Esophagus (tissue), 2 donors: ENCODE results near the gene MRRF. TPM values are rescaled to one million over a fixed set of nuclear protein-coding genes. Genes with fewer than 3 reads are reported as not detected.
A peak's percentile ranks its signal among the peaks of the same experiment; 100 is the strongest.

ENCODE experiments used
- H3K27ac ChIP-seq, 2 donors: one replicate each; pipeline ENCODE4 v1.5.1; 2013; ENCODE audit warnings: low read depth in 2 of 2, mild to moderate bottlenecking in 2 of 2, inconsistent platforms in 1 of 2, low read length in 1 of 2, moderate library complexity in 1 of 2
- H3K27me3 ChIP-seq, 2 donors: one replicate each; pipeline ENCODE4 v1.6.1; 2013; ENCODE audit warnings: low read length in 2 of 2, control low read depth in 1 of 2, mild to moderate bottlenecking in 1 of 2; ENCODE audit not compliant: insufficient read depth in 2 of 2, control insufficient read depth in 1 of 2
- H3K36me3 ChIP-seq, 2 donors: one replicate each; pipeline ENCODE4 v1.6.1; 2013; ENCODE audit warnings: low read length in 1 of 2; ENCODE audit not compliant: control insufficient read depth in 2 of 2, insufficient read depth in 2 of 2
- H3K4me1 ChIP-seq, 2 donors: one replicate each; pipeline ENCODE4 v1.6.1; 2013; ENCODE audit warnings: low read length in 1 of 2; ENCODE audit not compliant: control insufficient read depth in 2 of 2, insufficient read depth in 2 of 2
- H3K4me3 ChIP-seq, 2 donors: one replicate each; pipeline ENCODE4 v1.5.1; 2013; ENCODE audit warnings: low read length in 2 of 2, mild to moderate bottlenecking in 2 of 2, low read depth in 1 of 2, moderate library complexity in 1 of 2
- H3K9me3 ChIP-seq, 2 donors: one replicate each; pipeline ENCODE4 v1.6.1; 2013; ENCODE audit warnings: mild to moderate bottlenecking in 2 of 2, low read depth in 1 of 2, low read length in 1 of 2, moderate library complexity in 1 of 2; ENCODE audit not compliant: control insufficient read depth in 2 of 2, insufficient read depth in 1 of 2
- WGBS, 2 donors: extraction: QIAGEN DNeasy Blood & Tissue Kit; methylation state at CpG; one replicate each; pipeline ENCODE4 v1.1.7; 2013; 5-methylcytosine and 5-hydroxymethylcytosine counted together
- polyA plus RNA-seq, 2 donors: library from polyadenylated mRNA; stranded (reverse); fragments of 200-250 nt; gene quantifications; one replicate each; pipeline ENCODE4 v1.2.3, GENCODE V29; 2013
- donor health status: healthy with polysubstance abuse.
- donor health status: Bipolar disorder and iron deficiency.

The MRRF gene
- polyA plus RNA-seq, 2 donors = 22.4 to 36.3 TPM

DNA sequence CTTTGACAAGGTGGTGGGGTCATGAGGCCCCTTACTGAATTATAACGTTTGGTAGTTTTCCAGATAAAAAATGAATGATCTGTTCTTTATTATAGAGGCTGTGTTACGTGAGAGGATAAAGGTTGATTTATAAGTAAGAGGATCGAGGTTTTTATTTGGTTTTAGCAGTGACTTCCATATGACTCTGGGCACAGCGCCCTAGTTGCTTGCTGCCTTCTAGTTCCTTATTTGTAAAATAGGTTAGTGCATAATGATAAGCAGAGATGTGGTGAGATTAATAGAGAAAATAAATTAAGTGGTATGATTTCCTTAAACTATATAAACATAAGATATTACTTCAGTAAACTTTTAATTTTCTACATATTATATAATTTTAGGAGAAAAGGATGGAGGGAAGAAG is 29.8 kb downstream of the MRRF start:
- H3K9me3 ChIP-seq = no peaks in the 10 kb centered on the region
- H3K36me3 ChIP-seq = peaks cover 6 to 11% of the 10 kb centered on the region in 2 donors
- no peaks in the 10 kb centered on the region for H3K4me1 ChIP-seq
- no peak overlapping the region for H3K4me3 ChIP-seq
- WGBS, 2 donors = 74 to 75% methylated on average over 4 of the region's 4 CpGs
- no peaks in the 10 kb centered on the region for H3K27me3 ChIP-seq
- no peak overlapping the region for H3K27ac ChIP-seq

DNA sequence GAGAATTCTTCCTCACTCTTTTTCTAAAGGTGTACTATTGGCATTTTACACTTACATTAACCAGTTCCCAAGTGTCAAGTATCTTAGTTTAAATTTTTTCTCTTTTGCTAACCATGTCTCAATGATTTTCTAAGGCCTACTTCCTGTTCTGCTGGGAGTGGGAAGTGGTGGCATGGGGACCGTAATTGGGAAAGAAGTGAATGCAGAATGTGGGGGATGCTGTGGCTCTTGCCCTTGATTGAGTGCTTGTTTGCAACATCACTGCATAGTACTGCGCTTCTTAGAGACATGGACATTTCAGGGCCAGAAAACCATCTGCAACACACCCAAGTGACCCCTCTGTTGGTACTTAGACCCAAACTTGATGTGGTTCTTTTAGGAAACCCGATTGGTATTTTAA is 32.8 kb downstream of the MRRF start:
- Histone ChIP-seq H3K36me3 (peaks cover 11 to 12% of the 10 kb centered on the region in 2 donors), H3K4me1 (no peaks in the 10 kb centered on the region), H3K27me3 (no peaks in the 10 kb centered on the region), H3K4me3 (no peak overlapping the region), H3K9me3 (no peaks in the 10 kb centered on the region), H3K27ac (no peak overlapping the region)
- 92 to 94% methylated on average over 3 of the region's 3 CpGs for WGBS, 2 donors

DNA sequence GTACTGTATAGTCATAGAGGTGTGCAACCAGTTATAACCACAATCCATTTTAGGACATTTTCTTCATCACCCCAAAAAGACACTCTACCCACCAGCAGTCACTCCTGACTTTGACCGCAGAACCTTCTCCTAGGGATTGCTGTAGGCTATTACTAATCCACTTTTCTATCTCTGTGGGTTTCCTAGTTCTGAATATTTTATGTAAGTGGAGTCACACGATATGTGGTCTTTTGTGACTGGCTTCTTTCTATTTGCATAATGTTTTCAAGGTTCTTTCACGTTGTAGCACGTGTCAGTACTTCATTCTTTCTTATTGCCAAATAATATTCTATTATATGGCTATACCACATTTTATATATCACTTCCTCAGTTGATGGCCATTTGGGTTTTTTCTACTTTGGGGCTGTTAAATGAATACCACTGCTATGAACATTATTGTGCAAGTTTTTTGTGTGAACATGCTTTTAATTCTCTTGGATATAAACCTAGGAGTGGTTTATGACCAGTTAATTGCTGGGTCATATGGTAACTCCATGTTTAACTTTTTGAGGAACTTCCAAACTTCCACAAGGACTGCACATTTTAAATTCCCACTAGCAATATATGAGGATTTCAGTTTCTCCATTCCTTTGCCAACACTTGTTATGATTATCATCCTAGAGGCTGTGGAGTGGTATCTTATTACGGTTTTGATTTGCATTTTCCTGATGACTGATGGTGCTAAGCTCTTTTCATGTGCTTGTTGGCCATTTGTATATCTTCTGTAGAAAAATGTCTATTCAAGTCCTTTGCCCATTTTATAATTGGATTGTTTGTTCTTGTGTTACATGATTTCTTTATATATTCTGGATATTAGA is 37.8 kb downstream of the MRRF start:
- H3K27ac ChIP-seq = no peak overlapping the region
- H3K4me1 ChIP-seq = no peaks in the 10 kb centered on the region
- H3K27me3 ChIP-seq = no peaks in the 10 kb centered on the region
- 90 to 93% methylated on average over 5 of the region's 5 CpGs for WGBS, 2 donors
- H3K36me3 ChIP-seq = peaks cover 3 to 18% of the 10 kb centered on the region in 2 donors
- H3K9me3 ChIP-seq = no peaks in the 10 kb centered on the region
- no peak overlapping the region for H3K4me3 ChIP-seq

DNA sequence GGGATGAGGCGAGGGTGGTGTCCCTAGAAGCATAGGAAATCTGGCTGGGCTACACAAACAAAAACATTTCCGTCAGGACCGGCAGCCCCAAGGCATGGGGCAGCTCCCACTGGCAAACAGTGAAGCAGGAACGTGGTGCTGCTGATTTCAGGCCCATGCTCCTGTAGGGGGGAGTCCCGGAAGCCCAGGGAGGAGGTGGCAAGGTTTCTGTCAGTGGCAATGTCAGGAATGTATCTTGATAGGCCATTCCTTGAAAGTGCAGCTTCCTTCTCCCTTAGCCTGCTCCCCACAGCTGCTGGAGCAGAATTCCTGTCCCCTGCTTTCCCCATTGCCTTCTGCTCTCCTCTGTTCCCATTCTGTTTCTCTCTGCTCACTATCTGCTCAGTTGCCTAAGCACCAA is 42.4 kb downstream of the MRRF start:
- no peak overlapping the region for H3K4me3 ChIP-seq
- no peaks in the 10 kb centered on the region for H3K27me3 ChIP-seq
- no peaks in the 10 kb centered on the region for H3K4me1 ChIP-seq
- WGBS, 2 donors = 76 to 78% methylated on average over 5 of the region's 5 CpGs
- no peaks in the 10 kb centered on the region for H3K9me3 ChIP-seq
- H3K27ac ChIP-seq = no peak overlapping the region
- peaks cover 2 to 11% of the 10 kb centered on the region in 2 donors for H3K36me3 ChIP-seq

DNA sequence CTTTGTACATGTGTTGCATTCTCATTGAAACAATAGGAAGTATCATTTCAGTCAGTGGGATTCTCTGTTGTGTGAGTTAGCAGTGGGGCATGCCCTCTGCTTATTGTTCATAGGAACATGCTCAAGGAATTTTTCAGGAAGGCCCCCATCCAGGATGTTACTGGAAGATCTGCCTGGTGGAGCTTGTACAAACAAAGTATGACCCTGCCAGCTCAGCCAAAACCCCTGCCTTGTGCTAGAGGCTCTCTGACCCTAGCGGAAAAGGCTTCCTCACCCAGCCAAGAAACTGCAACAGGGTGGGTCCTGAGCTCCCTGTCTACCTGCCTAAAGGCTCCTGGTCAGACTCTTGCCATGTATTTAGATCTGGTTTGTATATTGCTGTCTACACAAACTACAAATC is 43.2 kb downstream of the MRRF start:
- no peaks in the 10 kb centered on the region for H3K9me3 ChIP-seq
- peaks cover 5 to 11% of the 10 kb centered on the region in 2 donors for H3K36me3 ChIP-seq
- H3K27me3 ChIP-seq = no peaks in the 10 kb centered on the region
- 80 to 88% methylated on average over 1 of the region's 1 CpG for WGBS, 2 donors
- H3K4me1 ChIP-seq = no peaks in the 10 kb centered on the region
- no peak overlapping the region for H3K4me3 ChIP-seq
- no peak overlapping the region for H3K27ac ChIP-seq

DNA sequence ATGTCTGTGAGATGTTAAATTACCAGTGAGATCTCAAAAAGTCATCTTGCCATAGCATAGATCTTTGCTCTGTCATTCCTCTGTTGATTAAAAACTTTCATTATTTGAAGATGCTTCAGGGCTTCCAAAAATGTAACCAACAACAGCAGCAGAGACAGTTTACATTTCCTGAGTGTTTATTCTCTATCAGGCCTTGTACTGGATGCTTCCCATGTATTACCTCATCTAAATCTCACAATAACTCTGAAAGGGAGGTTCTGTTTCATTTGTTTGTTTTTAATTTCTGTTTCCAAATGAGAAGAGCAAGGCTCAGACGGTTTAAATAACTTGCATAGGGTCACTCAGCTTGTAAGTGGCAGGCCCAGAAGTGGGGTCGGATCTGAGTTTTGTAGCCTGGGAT is 45.2 kb downstream of the MRRF start:
- H3K27ac ChIP-seq = no peak overlapping the region
- no peaks in the 10 kb centered on the region for H3K9me3 ChIP-seq
- no peak overlapping the region for H3K4me3 ChIP-seq
- H3K27me3 ChIP-seq = no peaks in the 10 kb centered on the region
- H3K36me3 ChIP-seq = peaks cover 10 to 13% of the 10 kb centered on the region in 2 donors
- 79% methylated on average over 2 of the region's 2 CpGs for WGBS, 2 donors
- no peaks in the 10 kb centered on the region for H3K4me1 ChIP-seq

DNA sequence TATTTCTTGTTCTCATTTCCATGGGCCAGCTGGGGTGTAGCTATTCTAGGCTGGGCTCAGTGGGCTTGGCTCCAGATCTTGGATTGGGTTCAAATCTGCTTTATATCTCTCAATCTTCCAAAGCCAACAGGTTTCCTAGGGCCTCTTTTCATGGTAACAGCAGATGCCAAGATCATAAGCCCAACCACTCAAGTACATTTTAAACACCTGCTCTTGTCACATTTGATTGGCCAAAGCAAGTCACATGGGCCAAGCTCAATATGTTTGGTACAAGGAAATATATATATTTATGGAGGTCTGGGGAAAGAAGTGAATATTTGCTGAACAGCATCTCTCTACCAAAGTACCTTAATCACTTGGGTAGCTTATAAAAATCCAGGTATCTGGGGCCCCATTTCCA is 49.5 kb downstream of the MRRF start:
- no peak overlapping the region for H3K27ac ChIP-seq
- H3K9me3 ChIP-seq = no peaks in the 10 kb centered on the region
- peaks cover 11 to 12% of the 10 kb centered on the region in 2 donors for H3K36me3 ChIP-seq

DNA sequence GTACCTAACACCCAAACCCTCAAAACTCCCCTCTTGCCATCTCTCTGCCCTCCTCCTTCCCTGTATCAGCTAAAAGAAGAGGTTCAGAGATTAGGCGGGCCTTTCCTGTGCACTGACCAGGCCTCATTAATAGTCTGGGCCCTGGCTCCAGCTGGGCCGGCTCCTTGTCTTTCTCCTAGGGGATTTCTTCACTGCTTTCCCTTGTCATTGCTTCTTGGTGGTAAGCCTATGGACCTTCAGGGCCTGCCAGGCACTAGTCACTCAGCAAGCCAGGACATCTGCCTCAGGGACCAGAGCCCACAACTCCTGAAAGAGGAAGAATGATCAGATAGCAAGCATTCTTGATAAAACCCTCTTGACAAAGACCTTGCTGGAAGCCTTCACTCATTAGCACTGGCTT is 50.9 kb downstream of the MRRF start:
- Histone ChIP-seq H3K27ac (no peak overlapping the region), H3K27me3 (no peaks in the 10 kb centered on the region), H3K36me3 (peaks cover 9 to 11% of the 10 kb centered on the region in 2 donors), H3K4me1 (no peaks in the 10 kb centered on the region), H3K9me3 (no peaks in the 10 kb centered on the region), H3K4me3 (no peak overlapping the region)
- WGBS, 2 donors = 74 to 82% methylated on average over 2 of the region's 2 CpGs

More for the DNA sequence above, 49.5 kb downstream of the MRRF start:
- Histone ChIP-seq H3K4me1 (no peaks in the 10 kb centered on the region), H3K4me3 (no peak overlapping the region), H3K27me3 (no peaks in the 10 kb centered on the region)

DNA sequence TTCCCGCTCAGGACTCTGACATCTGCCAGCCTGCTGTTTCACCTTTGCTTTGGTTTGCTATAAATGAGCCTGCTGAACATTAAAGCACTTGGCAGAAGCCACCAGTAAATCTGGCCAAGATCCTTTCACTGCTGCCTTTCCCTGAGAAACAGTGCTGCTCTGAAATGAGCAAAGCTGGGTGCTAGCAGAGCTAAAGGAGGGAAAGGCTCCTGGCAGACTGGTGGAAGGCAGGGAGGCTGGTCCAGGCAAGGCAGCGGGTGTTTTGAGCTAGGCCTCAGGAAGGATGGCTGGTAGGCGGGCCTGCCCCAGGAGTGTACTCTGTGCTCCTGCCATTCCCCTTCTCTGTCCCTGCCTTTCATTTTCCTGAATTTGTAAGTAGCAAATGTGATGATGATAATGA is 53.6 kb downstream of the MRRF start:
- Histone ChIP-seq H3K36me3 (peaks cover 11 to 13% of the 10 kb centered on the region in 2 donors), H3K27me3 (no peaks in the 10 kb centered on the region), H3K4me3 (no peak overlapping the region), H3K4me1 (no peaks in the 10 kb centered on the region), H3K27ac (peak overlapping the region in 1 of 2 donors; percentile 42), H3K9me3 (no peaks in the 10 kb centered on the region)
- 75 to 81% methylated on average over 3 of the region's 3 CpGs for whole genome bisulfite sequencing, 2 donors

DNA sequence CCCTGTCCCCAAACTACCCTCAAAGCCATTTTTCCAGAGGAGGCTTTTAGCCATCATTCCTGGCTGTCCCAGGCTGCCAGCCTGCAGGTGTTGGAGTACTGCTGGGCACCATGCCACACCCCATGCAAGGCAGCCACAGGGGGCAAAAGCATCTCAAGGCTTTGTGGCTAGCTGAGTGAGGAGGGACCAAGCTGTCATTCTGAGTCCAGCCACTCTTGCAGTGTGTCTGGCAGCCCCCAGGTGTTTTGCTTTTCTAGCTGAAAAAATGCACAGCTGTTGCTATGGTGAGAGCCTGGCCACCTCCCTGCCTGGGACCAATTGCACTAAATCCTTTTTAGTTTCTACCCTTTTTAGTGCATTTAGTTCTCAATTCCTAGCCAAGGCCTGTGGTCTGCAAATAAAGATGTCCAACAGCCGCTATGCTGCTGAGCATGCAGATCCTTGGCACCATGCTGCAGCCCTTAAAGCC is 55.8 kb downstream of the MRRF start:
- H3K4me1 ChIP-seq = no peaks in the 10 kb centered on the region
- no peaks in the 10 kb centered on the region for H3K9me3 ChIP-seq
- no peak overlapping the region for H3K4me3 ChIP-seq
- H3K27ac ChIP-seq = no peak overlapping the region
- H3K36me3 ChIP-seq = peaks cover 11 to 12% of the 10 kb centered on the region in 2 donors
- no peaks in the 10 kb centered on the region for H3K27me3 ChIP-seq
- 72 to 86% methylated on average over 1 of the region's 1 CpG for WGBS, 2 donors
